C4-2B (cell line): ENCODE measurements around the gene TAS2R39.

Source experiments
- ZFX ChIP-seq: fragments of 450-650 bp; IDR thresholded peaks from 2 replicates; pipeline ENCODE4 v1.6.1; 2017
- TF ChIP-seq, protein P1 (sequence below): fragments of 450-650 bp; conservative IDR thresholded peaks from 2 replicates; pipeline ENCODE4 v1.5.1; 2017; ENCODE audit warnings: mild to moderate bottlenecking

DNA sequence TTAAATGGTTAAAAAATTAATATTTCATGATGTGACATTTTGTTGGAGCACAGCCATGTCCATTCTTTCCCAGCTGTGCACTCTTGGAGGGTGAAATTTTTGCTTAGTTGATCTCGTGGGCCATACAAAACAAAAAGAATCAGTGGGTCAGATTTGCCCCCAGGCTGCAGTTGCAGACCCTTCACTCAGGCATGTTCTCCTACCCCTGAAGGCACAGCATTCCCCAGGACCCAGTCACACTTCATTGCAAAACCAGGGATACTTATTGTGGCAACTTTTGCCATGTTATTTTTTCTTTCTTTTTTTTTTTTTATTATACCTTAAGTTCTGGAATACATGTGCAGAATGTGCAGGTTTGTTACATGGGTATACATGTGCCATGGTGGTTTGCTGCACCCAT, 44.6 kb downstream of the TAS2R39 start:
- TF ChIP-seq, protein P1, sequence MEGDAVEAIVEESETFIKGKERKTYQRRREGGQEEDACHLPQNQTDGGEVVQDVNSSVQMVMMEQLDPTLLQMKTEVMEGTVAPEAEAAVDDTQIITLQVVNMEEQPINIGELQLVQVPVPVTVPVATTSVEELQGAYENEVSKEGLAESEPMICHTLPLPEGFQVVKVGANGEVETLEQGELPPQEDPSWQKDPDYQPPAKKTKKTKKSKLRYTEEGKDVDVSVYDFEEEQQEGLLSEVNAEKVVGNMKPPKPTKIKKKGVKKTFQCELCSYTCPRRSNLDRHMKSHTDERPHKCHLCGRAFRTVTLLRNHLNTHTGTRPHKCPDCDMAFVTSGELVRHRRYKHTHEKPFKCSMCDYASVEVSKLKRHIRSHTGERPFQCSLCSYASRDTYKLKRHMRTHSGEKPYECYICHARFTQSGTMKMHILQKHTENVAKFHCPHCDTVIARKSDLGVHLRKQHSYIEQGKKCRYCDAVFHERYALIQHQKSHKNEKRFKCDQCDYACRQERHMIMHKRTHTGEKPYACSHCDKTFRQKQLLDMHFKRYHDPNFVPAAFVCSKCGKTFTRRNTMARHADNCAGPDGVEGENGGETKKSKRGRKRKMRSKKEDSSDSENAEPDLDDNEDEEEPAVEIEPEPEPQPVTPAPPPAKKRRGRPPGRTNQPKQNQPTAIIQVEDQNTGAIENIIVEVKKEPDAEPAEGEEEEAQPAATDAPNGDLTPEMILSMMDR, result no peak
- TF ChIP-seq ZFX, result no peak
